ENCODE data around the gene ACSS3. TPM values are rescaled to one million over a fixed set of nuclear protein-coding genes. Genes with fewer than 3 reads are reported as not detected.

Gene ACSS3
- total RNA-seq, 1 experiment from 2014 or later, result 2.7 TPM

DNA sequence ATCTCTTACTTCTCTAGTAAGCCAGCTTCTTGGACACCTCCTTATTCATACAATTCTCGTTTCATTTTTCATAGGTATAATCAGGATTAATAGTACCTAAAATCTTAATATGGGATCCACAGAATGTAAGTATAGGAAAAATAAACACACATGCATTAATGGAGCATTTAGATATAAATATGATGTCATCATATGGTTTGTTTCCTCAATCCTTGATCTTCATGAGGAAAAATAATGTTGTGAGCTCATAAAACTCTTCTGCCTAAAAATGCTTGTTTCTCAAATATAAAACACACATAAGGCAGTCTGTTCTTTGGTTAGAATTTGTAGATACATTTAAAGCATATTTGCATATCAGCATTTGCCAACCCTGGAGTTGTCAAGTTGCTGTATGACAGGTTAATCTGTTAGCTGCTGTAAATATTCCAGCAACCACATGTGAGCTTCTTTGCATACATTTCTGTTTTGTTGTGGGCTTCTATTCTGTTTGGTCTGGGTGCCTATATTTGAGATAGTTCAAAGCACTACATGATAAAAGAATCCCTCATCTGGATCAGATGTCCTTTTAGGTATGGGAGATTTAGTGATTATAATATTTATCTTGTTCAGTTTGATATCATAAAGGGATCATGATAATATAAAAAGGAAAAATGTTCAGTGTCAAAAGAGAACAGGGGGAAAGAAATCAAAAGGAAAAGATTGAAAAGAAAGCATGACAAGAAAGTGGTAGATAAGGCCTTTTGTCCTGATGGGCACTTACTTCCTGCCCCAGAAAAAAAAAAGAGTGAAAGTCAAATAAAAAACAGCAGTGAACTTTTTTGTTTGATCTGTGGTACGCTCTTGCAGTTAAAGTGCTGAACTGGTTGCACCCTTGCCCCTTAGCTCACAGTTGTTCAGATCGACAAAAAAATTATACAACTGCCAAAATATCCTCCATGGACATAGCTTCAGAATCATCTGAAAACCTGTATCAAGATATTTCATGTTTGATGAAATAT lies 68.6 kb downstream of the ACSS3 start:
- H3K9me3 ChIP-seq, result no peaks in the 10 kb centered on the region
- no peak overlapping the region for H3K4me3 ChIP-seq
- H3K36me3 ChIP-seq, result no peaks in the 10 kb centered on the region
- DNase-seq, result no peak
- no peaks in the 10 kb centered on the region for H3K27me3 ChIP-seq

DNA sequence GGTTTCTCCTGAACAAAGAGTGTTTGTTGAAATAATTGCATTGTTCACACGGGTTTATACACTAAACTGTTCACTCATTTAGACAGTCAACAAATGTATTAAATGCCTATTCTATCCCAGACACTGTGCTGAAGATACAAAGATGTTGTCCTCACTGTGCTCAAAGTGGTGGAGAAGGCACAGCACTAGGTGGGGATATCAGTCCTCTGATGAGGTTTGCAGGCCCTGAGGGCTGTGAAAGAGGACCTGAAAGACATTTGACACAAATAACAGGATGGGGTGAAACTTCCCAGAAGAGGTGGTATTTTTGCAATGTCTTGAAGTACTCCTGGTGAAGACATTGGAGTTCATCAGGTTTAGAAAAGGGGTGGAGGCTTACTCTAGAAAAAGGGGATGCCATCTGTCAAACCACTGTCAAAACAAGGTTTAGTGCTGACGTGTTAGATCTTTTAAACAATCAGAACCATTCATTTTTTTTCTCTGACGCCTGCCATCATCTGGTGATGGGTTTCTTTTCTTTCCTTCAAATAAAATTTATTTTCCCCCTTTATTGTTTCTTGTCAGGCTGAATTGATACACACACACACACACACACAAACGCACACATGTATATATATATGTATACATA lies 69.5 kb downstream of the ACSS3 start:
- DNase-seq, result no peak
- H3K9me3 ChIP-seq, result no peaks in the 10 kb centered on the region
- no peaks in the 10 kb centered on the region for H3K36me3 ChIP-seq
- no peaks in the 10 kb centered on the region for H3K27me3 ChIP-seq
- H3K4me3 ChIP-seq, result no peak overlapping the region

DNA sequence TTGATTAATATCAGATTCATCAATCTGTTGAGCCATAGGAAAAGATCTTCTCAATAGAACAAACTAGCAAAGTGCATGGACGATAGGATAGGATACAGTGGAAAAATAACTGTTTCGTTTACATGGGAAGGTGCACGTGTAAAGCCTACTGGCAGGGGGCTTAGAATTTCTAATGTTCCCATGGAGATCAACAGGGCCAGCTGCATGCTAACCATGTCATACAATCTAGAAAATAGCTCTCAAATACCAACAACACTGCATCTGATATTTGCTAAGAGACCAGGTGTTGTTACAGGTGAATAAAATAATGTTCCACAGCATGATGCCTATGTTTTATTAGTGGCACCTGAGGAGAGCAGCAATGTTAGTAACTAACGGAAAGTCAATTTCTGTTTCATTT lies 72.5 kb downstream of the ACSS3 start:
- no peaks in the 10 kb centered on the region for H3K36me3 ChIP-seq
- H3K4me3 ChIP-seq, result no peak overlapping the region
- no peaks in the 10 kb centered on the region for H3K9me3 ChIP-seq
- no peaks in the 10 kb centered on the region for H3K27me3 ChIP-seq
- DNase-seq, result no peak

DNA sequence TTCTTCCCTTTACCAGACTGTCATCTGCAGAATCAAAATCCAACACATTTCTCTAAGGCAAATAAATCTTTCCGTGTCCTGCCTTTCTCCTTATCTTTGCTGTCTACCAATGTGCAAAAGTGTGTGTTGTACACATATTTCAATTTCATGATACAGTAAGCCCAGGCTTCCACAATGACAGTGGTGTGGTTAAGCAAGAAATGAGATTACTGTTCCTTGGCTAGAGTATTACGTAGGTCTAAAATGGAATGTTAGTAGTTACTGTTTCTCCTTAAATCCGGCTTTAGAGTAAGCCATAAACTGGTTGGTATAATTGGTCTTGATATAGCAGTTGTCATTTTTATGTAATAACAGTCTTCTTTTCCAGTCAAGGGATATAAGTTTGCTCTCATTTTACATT lies 82.0 kb downstream of the ACSS3 start:
- H3K9me3 ChIP-seq, result no peaks in the 10 kb centered on the region
- H3K36me3 ChIP-seq, result no peaks in the 10 kb centered on the region
- H3K4me3 ChIP-seq, result no peak overlapping the region
- no peaks in the 10 kb centered on the region for H3K27me3 ChIP-seq
- no peak for DNase-seq

DNA sequence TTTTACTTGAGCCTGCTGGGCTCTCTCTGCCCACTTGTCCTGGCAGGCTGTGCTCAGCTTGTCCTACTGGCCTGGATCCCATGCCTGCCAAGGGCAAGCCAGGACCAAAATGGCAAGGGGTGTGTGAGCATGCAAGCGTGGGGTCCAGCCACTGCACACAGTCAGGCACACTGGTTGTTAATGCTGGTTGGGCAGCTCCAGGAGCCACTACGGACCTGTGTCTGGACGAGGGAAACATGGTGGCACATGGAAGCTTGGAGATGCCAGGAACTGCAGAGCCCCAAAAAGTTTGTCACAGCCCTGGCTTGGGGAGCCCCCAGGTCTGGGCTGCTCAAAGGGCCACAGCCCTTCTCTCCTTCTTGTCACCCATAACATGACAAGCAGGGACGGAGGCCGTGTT lies 83.8 kb downstream of the ACSS3 start:
- H3K36me3 ChIP-seq, result no peaks in the 10 kb centered on the region
- H3K4me3 ChIP-seq, result no peak overlapping the region
- no peaks in the 10 kb centered on the region for H3K9me3 ChIP-seq
- H3K27me3 ChIP-seq, result no peaks in the 10 kb centered on the region
- DNase-seq, result no peak

DNA sequence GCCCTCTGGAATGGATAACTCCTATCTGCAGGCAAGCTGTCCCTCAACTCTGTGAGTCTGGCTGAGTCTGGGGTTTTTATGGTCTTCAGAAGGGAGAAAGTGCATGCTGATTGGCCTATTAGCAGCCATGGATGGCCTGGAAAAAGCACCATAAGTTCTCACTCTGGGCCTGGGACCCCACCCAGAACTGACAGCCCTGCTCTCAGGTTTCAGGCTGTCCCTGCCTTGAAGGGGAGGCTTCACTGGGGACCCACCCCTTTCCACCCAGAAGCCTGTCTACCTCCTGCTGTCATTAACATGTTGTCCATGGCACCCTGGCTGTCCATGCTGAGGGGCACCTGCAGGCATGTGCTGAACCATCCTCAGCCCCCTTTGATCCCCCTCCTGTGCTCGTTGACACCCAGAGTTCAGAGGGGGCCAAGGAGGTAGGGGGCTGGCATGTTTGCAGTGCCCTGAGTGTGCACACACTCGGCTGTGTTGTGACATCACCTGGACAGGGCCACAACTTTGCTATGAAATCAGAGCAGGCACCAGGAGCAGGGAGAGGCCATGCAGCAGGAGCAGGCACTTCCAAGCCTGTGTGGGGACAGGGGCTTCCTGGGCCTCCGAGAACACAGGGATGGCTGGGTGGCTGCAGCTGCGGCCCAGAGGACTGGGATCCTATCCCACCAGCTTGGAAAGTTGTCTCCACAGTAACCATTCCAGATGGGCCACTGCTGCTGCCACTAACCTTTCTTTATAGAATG lies 84.7 kb downstream of the ACSS3 start:
- H3K27me3 ChIP-seq, result no peaks in the 10 kb centered on the region
- no peak for DNase-seq
- H3K36me3 ChIP-seq, result no peaks in the 10 kb centered on the region
- no peak overlapping the region for H3K4me3 ChIP-seq
- H3K9me3 ChIP-seq, result no peaks in the 10 kb centered on the region

DNA sequence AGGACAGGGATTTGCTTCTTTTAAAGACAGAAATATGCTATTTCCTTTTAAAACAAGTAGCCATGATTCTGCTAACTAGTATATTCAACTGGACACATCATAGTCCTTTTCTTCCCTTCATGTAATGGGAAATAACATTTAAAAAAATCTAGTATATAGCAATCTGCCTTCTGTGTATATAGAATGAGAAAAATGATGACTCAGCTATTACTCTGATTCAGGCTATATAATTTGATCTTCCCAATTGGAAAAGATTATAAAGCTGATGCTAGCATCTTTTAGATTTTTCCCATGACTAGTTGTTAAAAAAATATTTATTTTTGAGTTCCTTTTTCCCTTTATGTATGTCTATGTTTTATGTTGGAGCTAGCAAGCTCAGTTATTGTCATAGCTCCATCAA lies 86.9 kb downstream of the ACSS3 start:
- H3K4me3 ChIP-seq, result no peak overlapping the region
- no peaks in the 10 kb centered on the region for H3K9me3 ChIP-seq
- H3K36me3 ChIP-seq, result no peaks in the 10 kb centered on the region
- H3K27me3 ChIP-seq, result no peaks in the 10 kb centered on the region
- no peak for DNase-seq

DNA sequence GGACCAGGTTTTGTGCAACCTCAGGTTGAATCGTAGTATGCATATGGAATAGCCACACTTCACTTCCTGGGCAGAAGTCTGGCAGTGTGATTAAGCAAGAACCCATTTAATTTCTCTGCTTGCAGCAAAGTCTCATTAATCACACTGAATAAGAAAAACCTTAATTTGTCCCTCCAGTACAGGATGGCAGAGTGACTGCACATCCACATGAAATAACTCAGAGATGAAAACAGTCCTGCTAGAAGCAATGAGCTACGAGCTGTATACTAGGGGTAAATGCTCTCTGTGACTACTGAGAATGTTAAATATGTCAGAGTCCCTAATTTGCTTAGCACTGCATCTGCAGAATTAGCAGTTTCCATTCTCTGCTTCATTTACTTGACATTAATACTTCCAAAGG lies 88.9 kb downstream of the ACSS3 start:
- no peak for DNase-seq
- Histone ChIP-seq H3K9me3 (no peaks in the 10 kb centered on the region), H3K27me3 (no peaks in the 10 kb centered on the region), H3K36me3 (no peaks in the 10 kb centered on the region), H3K4me3 (no peak overlapping the region)

DNA sequence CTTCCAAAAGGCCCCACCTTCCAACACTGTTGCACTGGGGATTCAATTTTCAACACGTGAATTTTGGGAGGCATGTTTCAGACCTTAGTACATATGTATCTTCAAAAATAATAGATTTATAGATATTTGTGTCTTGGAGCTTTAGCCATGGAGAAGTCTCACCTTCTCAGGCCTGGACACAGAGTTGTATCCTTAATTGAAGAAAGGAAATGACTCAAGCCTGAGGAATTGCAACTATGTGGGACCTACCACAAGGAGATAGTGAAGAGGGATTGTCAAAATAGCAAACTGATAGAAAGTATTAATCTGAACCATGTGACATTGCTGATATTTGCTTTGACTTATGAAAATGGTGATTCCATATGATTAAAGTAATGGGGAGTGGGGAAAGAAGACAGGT lies 89.8 kb downstream of the ACSS3 start:
- no peak for DNase-seq
- H3K36me3 ChIP-seq, result no peaks in the 10 kb centered on the region
- H3K9me3 ChIP-seq, result no peaks in the 10 kb centered on the region
- no peaks in the 10 kb centered on the region for H3K27me3 ChIP-seq
- H3K4me3 ChIP-seq, result no peak overlapping the region

DNA sequence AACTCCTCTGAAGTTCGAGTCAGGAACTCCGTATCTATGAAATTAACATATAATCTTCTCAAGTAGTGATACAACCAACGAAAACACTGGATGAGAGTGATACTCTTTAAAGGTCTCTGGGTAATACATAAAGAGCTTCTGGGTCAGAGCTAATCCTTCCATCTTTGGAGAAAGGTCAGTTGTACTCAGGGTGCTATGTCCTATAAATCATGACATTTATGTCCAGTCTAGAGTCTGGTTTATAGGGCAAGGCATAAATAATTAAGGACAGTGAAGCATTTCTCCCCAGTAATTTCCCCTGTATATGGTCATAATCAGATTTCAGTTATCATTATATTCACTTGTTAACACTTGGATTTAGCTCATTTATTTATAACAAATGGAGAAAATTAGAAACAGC lies 90.6 kb downstream of the ACSS3 start:
- H3K9me3 ChIP-seq, result no peaks in the 10 kb centered on the region
- H3K36me3 ChIP-seq, result no peaks in the 10 kb centered on the region
- no peaks in the 10 kb centered on the region for H3K27me3 ChIP-seq
- H3K4me3 ChIP-seq, result no peak overlapping the region
- no peak for DNase-seq

DNA sequence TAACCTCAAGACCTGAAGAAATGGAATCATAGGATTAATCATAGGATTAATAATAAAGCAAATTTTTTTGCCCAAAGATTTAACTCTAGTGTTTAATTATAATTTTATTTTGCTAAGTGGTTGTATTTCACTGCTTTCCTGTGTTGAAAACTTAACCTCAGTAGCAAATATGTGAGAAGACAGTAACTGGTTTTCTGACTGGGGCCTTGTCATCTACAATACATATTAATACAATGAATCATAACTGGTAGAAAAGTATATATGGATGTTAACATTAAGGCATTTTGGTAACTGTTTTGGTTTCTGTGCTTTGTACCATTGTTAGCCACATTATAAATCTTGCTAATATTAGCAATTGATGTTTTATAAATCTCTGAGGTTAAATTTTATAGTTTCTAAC lies 92.2 kb downstream of the ACSS3 start:
- Histone ChIP-seq H3K4me3 (no peak overlapping the region), H3K9me3 (no peaks in the 10 kb centered on the region), H3K27me3 (no peaks in the 10 kb centered on the region), H3K36me3 (no peaks in the 10 kb centered on the region)
- DNase-seq, result no peak

DNA sequence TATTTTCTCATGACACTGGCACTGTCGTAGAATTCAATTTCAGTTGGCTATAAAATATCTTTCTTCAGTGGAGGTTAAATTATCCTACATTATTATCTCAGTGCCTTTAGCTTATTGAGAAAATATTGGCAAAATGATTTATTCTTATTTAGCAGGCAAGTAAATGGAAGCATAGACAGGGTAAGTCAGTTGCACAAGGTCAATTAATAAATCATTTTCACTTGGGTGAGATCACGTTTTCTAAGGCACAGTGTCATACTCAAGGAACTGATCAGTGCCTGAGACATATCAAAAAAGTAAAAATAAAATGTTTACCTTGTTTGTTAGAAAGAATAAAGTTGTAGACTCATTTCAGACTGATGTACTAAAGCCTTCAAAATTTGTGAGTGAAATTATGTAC lies 95.0 kb downstream of the ACSS3 start:
- Histone ChIP-seq H3K9me3 (peaks cover 6% of the 10 kb centered on the region; the same call in 1 of the 2 replicates), H3K4me3 (no peak overlapping the region), H3K36me3 (no peaks in the 10 kb centered on the region), H3K27me3 (no peaks in the 10 kb centered on the region)
- DNase-seq, result no peak

DNA sequence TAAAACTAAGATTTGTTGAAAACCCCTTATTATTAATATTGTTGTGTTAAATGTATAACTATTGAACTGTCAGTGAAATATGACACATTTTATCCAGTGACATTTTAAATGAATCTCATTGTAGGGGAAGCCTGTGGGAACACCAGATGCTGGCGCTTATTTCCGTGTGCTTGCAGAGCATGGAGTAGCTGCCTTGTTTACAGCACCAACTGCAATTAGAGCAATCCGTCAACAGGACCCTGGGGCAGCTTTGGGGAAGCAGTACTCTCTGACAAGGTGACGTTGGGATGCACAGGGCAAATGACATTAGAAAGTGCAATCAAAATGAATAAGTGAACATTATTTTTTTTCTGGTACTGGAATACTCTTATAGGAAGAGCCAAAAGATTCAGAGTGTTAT lies 96.8 kb downstream of the ACSS3 start:
- Histone ChIP-seq H3K36me3 (no peaks in the 10 kb centered on the region), H3K9me3 (peaks cover 6% of the 10 kb centered on the region; the same call in 1 of the 2 replicates), H3K27me3 (no peaks in the 10 kb centered on the region), H3K4me3 (no peak overlapping the region)
- DNase-seq, result no peak

DNA sequence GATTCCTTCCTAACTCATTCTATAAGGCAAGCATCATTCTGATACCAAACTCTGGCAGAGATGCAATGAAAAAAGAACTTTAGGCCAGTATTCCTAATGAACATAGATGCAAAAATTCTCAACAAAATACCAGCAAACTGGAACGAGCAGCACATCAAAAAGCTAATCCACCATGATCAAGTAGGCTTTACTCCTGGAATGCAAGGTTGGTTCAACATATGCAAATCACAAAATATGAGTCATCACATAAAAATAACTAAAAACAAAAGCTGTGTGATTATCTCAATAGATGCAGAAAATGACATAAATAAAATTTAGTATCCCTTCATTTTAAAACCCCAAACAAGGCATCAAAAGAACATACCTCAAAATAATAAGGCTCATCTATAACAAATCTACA lies 98.9 kb downstream of the ACSS3 start:
- no peaks in the 10 kb centered on the region for H3K36me3 ChIP-seq
- H3K9me3 ChIP-seq, result peaks cover 6% of the 10 kb centered on the region; the same call in 1 of the 2 replicates
- H3K4me3 ChIP-seq, result no peak overlapping the region
- DNase-seq, result no peak
- no peaks in the 10 kb centered on the region for H3K27me3 ChIP-seq

DNA sequence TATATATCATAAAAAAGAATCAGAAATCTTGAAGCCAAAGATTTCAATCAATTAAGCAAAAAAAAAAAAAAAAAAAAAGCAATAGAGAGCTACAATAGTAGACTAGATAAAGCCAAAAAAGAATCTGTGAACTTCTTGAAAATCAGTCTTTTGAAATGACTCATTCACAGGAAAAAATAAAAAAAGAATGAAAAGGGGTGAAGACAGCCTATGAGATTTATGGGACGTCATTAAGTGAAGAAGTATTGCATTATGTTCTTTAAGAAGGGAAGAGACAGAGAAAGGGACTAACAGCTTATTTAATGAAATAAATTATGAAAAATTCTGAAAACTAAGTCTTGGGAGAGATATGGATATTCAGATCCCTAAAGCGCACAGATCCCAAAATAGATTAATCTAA lies 103.8 kb downstream of the ACSS3 start:
- H3K36me3 ChIP-seq, result no peaks in the 10 kb centered on the region

DNA sequence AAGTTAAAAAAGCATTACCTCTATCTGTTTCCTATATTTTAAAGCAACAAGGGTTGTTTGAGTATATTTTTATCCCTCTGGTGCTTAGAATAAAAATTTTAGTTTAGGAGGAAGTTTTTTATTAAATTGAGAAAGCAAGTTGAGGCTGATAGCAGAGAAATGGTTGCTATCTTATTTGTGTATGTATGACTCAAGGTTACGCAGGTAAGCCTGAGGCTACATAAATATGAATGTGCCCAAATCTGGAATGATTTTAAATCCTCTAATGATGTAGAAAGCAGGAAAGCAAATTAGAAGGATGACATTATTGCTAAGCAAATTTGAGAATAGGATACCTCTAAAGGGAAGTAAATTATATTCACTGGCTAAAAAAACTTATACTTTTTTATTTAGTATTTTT lies 109.8 kb downstream of the ACSS3 start:
- DNase-seq, result no peak
- no peaks in the 10 kb centered on the region; the same call in 1 of the 2 replicates for H3K9me3 ChIP-seq

More for the DNA sequence above, 103.8 kb downstream of the ACSS3 start:
- Histone ChIP-seq H3K4me3 (no peak overlapping the region), H3K9me3 (peaks cover 3% of the 10 kb centered on the region; the same call in 1 of the 2 replicates), H3K27me3 (no peaks in the 10 kb centered on the region)
- no peak for DNase-seq

DNA sequence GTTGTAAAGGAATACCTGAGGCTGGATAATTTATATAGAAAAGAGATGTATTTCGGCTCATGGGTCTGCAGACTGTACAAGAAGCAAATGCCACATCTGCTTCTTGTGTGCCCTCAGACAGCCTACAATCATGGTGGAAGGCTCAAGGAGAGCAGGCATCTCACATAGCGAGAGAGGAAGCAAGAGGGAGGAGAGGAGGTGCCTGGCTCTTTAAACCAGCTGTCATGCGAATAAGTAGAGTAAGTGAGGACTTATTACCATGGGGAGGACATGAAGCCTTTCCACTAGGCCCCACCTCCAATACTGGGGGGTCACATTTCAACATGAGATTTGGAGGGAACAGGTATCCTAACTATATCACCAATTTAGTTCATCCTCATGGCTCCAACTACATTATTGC lies 118.7 kb downstream of the ACSS3 start:
- Histone ChIP-seq H3K27me3 (no peaks in the 10 kb centered on the region), H3K9me3 (no peaks in the 10 kb centered on the region), H3K36me3 (no peaks in the 10 kb centered on the region), H3K4me3 (no peak overlapping the region)
- DNase-seq, result no peak

More for the DNA sequence above, 109.8 kb downstream of the ACSS3 start:
- Histone ChIP-seq H3K27me3 (no peaks in the 10 kb centered on the region), H3K36me3 (no peaks in the 10 kb centered on the region), H3K4me3 (no peak overlapping the region)
